ENCODE data around the gene GPR152. TPM values are rescaled to one million over a fixed set of nuclear protein-coding genes. Genes with fewer than 3 reads are reported as not detected.

GPR152 gene
- total and polyA plus RNA-seq, 2 of the 8 experiments (the other 6 are each of a cell fraction or from before 2014, with no cell fraction given) = not detected

DNA sequence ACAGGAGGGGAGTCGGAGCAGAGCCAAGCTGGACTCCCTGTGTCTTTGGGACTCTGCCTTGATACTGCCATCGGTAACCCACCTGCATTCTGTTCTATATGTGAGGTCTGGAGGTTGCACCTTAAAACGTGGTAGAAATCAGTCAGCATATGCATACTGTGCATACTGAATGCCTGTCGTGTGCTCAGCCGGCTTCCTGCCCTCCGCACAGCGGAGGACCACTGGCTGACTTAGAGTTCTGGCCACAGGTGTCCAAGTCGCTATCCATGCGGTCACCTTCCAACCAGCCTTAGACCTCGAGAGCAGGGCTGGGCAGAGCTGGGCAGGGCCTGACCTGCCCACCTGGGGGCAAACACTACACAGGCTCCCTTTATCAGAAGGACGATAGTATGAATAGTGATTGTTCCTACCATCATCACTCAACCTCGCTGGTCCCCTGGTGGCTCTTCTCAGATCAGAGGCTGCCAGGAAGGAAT lies 44.8 kb downstream of the GPR152 start:
- Histone ChIP-seq H3K36me3 (ENCODE audit: control insufficient read depth in 2 of 4, insufficient read depth in 4 of 4, low read length in 3 of 4) (no peaks in the 10 kb centered on the region), H2BK120ac (replicated peaks; ENCODE audit: low read depth, low read length) (no peak overlapping the region), H2BK15ac (ENCODE audit: low read length) (0 out of 2 replicates have a peak overlapping the region, but pooled peaks have one; percentile 46), H4K8ac (ENCODE audit: extremely low read depth, insufficient read depth, low read length) (no peak overlapping the region), H3K79me2 (ENCODE audit: control insufficient read depth in 1 of 2, insufficient read depth in 2 of 2, low read length in 2 of 2) (no peaks in the 10 kb centered on the region), H3K14ac (ENCODE audit: insufficient read length) (no peak overlapping the region), H3K23ac (ENCODE audit: insufficient read length) (no peak overlapping the region), H3K27ac (ENCODE audit: low read depth, low read length) (no peak overlapping the region), H4K20me1 (replicated peaks in 1 of 2; ENCODE audit: control insufficient read depth in 1 of 2, insufficient read depth in 2 of 2, low read length in 2 of 2) (no peaks in the 10 kb centered on the region), H4K5ac (ENCODE audit: insufficient read length, low read depth, low read length) (no peak overlapping the region), H3K27me3 (replicated peaks in 1 of 4; ENCODE audit: control insufficient read depth in 3 of 4, extremely low read depth in 1 of 4, insufficient read depth in 3 of 4, low read length in 3 of 4) (peaks cover 0 to 15% (median 5%) of the 10 kb centered on the region in 4 experiments; a peak in 3 of 7 replicates), H3K4me2 (ENCODE audit: insufficient read depth in 1 of 2, low read depth in 2 of 2, low read length in 2 of 2) (no peak overlapping the region), H2BK12ac (ENCODE audit: low read depth, low read length) (no peak overlapping the region), H2BK5ac (ENCODE audit: low read depth, low read length) (0 out of 2 replicates have a peak overlapping the region, but pooled peaks have one; percentile 24), H2BK20ac (ENCODE audit: low read length) (no peak overlapping the region), H3K4me3 (ENCODE audit: extremely low read depth in 1 of 4, insufficient read depth in 2 of 4, low read depth in 3 of 4, low read length in 4 of 4) (no peak overlapping the region), H3K9ac (replicated peaks in 1 of 4; ENCODE audit: extremely low read depth in 1 of 4, low read depth in 3 of 4, low read length in 3 of 4) (no peak overlapping the region), H3K56ac (replicated peaks; ENCODE audit: insufficient read length, low read depth, low read length) (no peak overlapping the region), H3K23me2 (ENCODE audit: low read depth, low read length) (no peaks in the 10 kb centered on the region), H2AFZ (ENCODE audit: low read length) (no peak overlapping the region), H3K4me1 (replicated peaks in 1 of 4; ENCODE audit: control insufficient read depth in 3 of 4, insufficient read depth in 4 of 4, low read length in 3 of 4) (peaks cover 0 to 11% (median 7%) of the 10 kb centered on the region in 4 experiments; a peak in 5 of 7 replicates), H2AK5ac (ENCODE audit: low read depth, low read length) (peak overlapping the region; percentile 1; the same call in 1 of the 2 replicates), H3K4ac (replicated peaks; ENCODE audit: insufficient read length, low read depth, low read length) (no peak overlapping the region), H3K79me1 (ENCODE audit: low read depth, low read length) (no peaks in the 10 kb centered on the region), H3K9me3 (ENCODE audit: insufficient read depth in 2 of 2, low read depth in 1 of 2, low read length in 1 of 2) (no peaks in the 10 kb centered on the region), H4K91ac (replicated peaks; ENCODE audit: insufficient read length, low read length) (no peak overlapping the region), H3K18ac (ENCODE audit: extremely low read depth, low read length) (no peak overlapping the region)
- ChIA-PET POLR2A (ENCODE audit: partially characterized antibody) (interaction anchor here (0.9 to 1.9 kb wide), 11 partner anchors 10 to 119 kb away, joined by 3 to 8 read pairs (median 3); partner anchors contain the start of genes ANKRD13D, POLD4, PTPRCAP and RAD9A), CTCF (ENCODE audit: partially characterized antibody) (interaction anchor here (0.5 to 1.2 kb wide), 6 partner anchors 9 to 146 kb away, joined by 3 to 6 read pairs (median 4); no protein-coding TSS in a partner anchor)
- DNase-seq (ENCODE audit: low read depth in 1 of 2, low spot score in 2 of 2) = no peak
- 79% methylated on average over 12 of the region's 12 CpGs; no CpG with 5 or more reads in 1 of the 2 experiments for WGBS, 2 experiments (ENCODE audit: extremely low coverage in 1 of 2, insufficient coverage in 1 of 2, insufficient read length in 1 of 2, insufficient replicate concordance in 2 of 2, low coverage in 1 of 2, low lambda C conversion rate in 2 of 2, missing lambda C conversion rate in 1 of 2)
- FAIRE-seq = no peak

Measured in H1 (cell line).